Renal cortex interstitium (tissue), 11 donors: ENCODE data around the gene EGR4. TPM values are rescaled to one million over a fixed set of nuclear protein-coding genes. Genes with fewer than 3 reads are reported as not detected.

Experiments used
- DNase-seq, 11 donors: peaks; one replicate each; pipeline ENCODE4 v3.0.0-alpha.2; 2013; ENCODE audit warnings: low read depth in 9 of 11, low spot score in 4 of 11; ENCODE audit errors: extremely low read depth in 1 of 11
- polyA plus RNA-seq, 3 donors: library from polyadenylated mRNA; unstranded; fragments of 120-200 nt; gene quantifications; one replicate each; pipeline ENCODE4 v1.2.1, GENCODE V29; 2013; ENCODE audit not compliant: insufficient read length in 3 of 3

EGR4 gene
- polyA plus RNA-seq, 3 donors = not detected

DNA sequence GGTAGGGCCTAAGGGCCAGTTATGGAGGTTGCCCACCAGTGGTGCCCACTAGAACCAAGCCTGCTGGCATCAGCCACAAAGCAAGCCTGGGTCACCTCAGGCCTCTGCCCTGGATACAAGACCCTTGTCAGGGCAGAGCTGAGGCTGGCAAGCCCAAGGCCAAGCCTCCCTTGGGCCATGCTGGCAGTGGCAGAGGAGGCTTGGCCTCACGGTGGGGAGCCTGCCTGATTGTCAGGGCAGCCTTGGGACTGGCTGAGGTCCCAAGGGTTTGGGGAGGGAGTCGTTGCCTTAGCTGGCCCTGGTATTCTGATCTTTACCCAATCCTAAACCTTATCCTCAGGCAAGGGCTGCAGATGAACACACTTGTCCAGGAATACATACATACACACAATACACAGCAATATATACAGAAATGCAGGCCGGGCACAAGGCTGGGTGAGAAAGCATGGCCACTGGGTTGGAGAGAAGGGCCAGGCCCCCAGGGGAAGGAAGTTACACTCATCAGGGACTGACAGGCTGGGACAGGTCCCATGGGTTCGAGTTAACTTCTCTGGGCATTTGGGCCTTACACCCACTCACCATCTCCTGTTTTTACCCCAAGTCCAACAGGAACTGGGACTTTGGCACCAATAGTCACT is 38.2 kb downstream of the EGR4 start:
- DNase-seq = no peak

GRCh38 chr2:73254343-73255006 is 38.9 kb downstream of the EGR4 start:
- no peak for DNase-seq

GRCh38 chr2:73253901-73254300 is 39.4 kb downstream of the EGR4 start:
- DNase-seq = no peak

DNA sequence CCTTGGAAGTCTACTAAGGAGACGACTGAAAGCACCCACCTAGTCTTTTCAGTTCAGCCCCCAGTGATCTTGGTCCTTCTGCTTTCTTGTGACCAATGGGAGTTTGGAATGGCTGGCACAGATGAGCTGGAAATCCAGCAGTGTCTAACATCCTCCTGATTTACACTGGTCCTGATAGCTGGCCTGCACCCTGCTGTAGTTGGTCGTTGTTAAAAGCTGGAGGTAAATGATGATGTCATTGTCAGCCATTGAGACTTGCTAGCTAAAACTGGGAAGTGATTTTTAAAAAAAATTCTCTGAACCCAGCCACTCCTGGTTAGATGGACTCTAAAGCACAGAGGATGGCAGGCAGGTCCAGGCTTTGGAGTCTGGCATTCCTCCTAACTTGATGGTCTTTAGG is 39.9 kb downstream of the EGR4 start:
- DNase-seq = no peak

- no peak for DNase-seq
These were observed 40.9 kb downstream of the EGR4 start for GRCh38 chr2:73252238-73253027.

- no peak for DNase-seq
These were observed 42.2 kb downstream of the EGR4 start for GRCh38 chr2:73250872-73251846.

GRCh38 chr2:73249636-73250035 is 43.7 kb downstream of the EGR4 start:
- DNase-seq = no peak

DNA sequence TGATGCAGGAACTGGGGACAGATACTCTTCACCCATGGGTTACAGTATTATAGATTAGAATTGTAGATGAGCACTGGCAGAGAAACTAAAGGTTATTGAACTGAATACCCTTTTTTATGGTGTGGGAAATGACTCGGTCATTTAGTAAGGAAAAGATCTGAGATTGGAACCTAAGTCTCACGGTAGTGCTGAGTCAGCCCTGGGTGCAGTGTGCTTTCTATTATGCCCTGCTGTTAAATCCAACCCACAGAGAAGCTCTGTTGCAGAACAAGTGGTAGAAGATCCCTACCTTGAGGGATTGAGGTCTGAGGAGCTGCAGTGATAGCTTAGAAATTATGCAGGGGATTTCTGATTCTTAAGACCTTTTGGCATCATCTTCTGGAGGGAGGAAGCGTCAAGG is 46.5 kb downstream of the EGR4 start:
- no peak for DNase-seq

DNA sequence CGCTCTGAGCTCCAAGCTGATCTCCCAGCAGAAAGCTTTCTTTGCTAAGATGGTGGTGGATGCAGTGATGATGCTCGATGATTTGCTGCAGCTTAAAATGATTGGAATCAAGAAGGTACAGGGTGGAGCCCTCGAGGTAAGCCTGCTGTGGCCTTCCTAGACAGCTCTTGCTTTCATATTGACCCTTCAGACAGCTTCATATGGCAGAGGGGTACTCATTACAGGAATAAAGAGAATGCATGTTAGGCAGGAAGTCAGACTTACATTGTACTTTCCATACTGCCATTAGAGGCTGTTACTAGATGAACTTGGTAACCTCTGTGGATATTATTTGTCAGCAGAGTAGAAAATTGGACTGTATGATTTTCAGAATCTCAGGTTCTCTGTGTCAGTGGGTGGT is 48.8 kb downstream of the EGR4 start:
- DNase-seq = no peak

GRCh38 chr2:73243884-73244570 is 49.3 kb downstream of the EGR4 start:
- no peak for DNase-seq

Other genes starting within 250 kb of the EGR4 start
- gene SFXN5, start 221.8 kb downstream of the EGR4 start, polyA plus RNA-seq = 10 to 100 TPM; 23.4 to 27.6 (median 24.7) TPM
- gene RAB11FIP5, start 180.6 kb downstream of the EGR4 start, polyA plus RNA-seq = 10 to 100 TPM; 44.6 to 46.4 (median 45.6) TPM
- under 1 TPM in 2 of 3 donors, not detected in 1; 0.07 to 0.17 TPM for gene NOTO, start 91.0 kb downstream of the EGR4 start, polyA plus RNA-seq
- 10 to 100 TPM; 32.8 to 42.6 (median 33.1) TPM for gene SMYD5, start 79.3 kb downstream of the EGR4 start, polyA plus RNA-seq
- 10 to 100 TPM; 11.4 to 16.5 (median 12.8) TPM for gene PRADC1, start 60.3 kb downstream of the EGR4 start, polyA plus RNA-seq
- 100 to 1,000 TPM; 232 to 279 (median 262) TPM for gene CCT7, start 59.2 kb downstream of the EGR4 start, polyA plus RNA-seq
- 1 to 10 TPM; 1.8 to 3.0 (median 1.8) TPM for gene FBXO41, start 9.1 kb downstream of the EGR4 start, polyA plus RNA-seq
- 10 to 100 TPM; 35.7 to 43.3 (median 38.1) TPM for gene ALMS1, start 92.3 kb upstream of the EGR4 start, polyA plus RNA-seq